ENCODE data around the gene CD302. TPM values are rescaled to one million over a fixed set of nuclear protein-coding genes. Genes with fewer than 3 reads are reported as not detected.
A peak's percentile ranks its signal among the peaks of the same experiment; 100 is the strongest.
"Not testable (repeated sequence)": the region's sequence is repeated elsewhere in the genome, so short reads cannot be mapped to it uniquely, and the experiment has no call there.

Gene CD302
- total RNA-seq, 1 donor from 2014 or later = 0.41 TPM

DNA sequence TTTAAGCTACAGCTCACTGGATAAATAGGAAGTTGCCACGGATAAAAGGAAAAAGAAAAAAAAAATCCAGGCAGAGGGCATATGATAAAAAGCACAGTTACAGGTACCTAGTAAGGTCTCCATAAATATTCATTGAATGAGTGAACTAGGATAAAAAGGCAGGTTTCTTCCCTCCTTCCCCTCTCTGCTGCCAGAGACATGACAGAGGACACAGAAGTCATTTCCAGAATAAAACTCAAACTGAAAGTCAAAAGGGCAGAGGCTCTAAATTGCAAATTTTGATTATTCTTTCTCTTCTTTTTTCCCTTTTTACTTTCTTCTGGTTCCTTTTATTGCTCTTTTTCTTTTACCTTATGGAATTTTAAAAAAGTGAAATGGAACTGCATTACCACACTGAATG lies 7.7 kb downstream of the CD302 start:
- Mint-ChIP-seq H3K4me3 (ENCODE audit: unreplicated experiment) (no peak overlapping the region), H3K27ac (ENCODE audit: unreplicated experiment) (no peak overlapping the region), H3K4me1 (ENCODE audit: low read depth, unreplicated experiment) (peaks cover 2% of the 10 kb centered on the region), H3K36me3 (ENCODE audit: low read depth, unreplicated experiment) (no peaks in the 10 kb centered on the region), H3K9me3 (ENCODE audit: unreplicated experiment) (no peaks in the 10 kb centered on the region), H3K27me3 (ENCODE audit: low read depth, unreplicated experiment) (no peaks in the 10 kb centered on the region)
- Histone ChIP-seq H3K4me1 (ENCODE audit: insufficient read depth, low read length) (peaks cover under 1% of the 10 kb centered on the region), H3K79me2 (ENCODE audit: insufficient read depth, low read length) (no peaks in the 10 kb centered on the region), H3K4me2 (ENCODE audit: low read length) (no peak overlapping the region), H3K9ac (ENCODE audit: low read length) (no peak overlapping the region), H3K27ac (ENCODE audit: low read depth, low read length) (no peak overlapping the region), H3K36me3 (ENCODE audit: insufficient read depth, low read length) (no peaks in the 10 kb centered on the region), H3K27me3 (ENCODE audit: insufficient read depth, low read length) (no peaks in the 10 kb centered on the region), H3K9me3 (ENCODE audit: insufficient read depth, low read depth, low read length) (no peaks in the 10 kb centered on the region), H2AFZ (ENCODE audit: low read depth, low read length) (no peak overlapping the region), H4K20me1 (ENCODE audit: insufficient read depth, low read length) (peaks cover 7% of the 10 kb centered on the region), H3K4me3 (ENCODE audit: insufficient read depth, low read depth, low read length) (no peak overlapping the region)
- no peak for FAIRE-seq
- TF ChIP-seq EZH2 (IDR thresholded peaks at IDR 0.05; ENCODE audit: insufficient read depth, low read length) = no peak
- TF ChIP-seq, protein P1, sequence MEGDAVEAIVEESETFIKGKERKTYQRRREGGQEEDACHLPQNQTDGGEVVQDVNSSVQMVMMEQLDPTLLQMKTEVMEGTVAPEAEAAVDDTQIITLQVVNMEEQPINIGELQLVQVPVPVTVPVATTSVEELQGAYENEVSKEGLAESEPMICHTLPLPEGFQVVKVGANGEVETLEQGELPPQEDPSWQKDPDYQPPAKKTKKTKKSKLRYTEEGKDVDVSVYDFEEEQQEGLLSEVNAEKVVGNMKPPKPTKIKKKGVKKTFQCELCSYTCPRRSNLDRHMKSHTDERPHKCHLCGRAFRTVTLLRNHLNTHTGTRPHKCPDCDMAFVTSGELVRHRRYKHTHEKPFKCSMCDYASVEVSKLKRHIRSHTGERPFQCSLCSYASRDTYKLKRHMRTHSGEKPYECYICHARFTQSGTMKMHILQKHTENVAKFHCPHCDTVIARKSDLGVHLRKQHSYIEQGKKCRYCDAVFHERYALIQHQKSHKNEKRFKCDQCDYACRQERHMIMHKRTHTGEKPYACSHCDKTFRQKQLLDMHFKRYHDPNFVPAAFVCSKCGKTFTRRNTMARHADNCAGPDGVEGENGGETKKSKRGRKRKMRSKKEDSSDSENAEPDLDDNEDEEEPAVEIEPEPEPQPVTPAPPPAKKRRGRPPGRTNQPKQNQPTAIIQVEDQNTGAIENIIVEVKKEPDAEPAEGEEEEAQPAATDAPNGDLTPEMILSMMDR (IDR thresholded peaks at IDR 0.05; ENCODE audit: insufficient read depth, low read depth, low read length) = no peak
- no peak for DNase-seq (ENCODE audit: low read depth)

DNA sequence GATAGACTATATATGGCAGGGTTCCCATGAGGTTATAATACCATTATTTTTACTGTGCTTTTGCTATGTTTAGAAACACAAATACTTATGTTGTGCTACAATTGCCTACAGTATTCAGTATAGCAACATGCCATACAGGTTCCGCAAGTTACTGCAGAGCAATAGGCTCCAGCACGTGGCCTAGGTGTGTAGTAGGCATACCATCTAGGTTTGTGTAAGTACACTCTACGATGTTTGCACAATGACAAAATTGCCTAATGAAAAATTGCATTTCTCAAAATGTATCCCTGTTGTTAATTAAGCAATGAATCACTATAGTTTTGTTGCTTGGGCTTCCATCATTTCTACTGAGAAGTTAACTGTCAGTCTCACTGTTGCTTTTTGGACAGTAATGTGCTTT lies 9.8 kb downstream of the CD302 start:
- H3K36me3 ChIP-seq (ENCODE audit: insufficient read depth, low read length) = no peaks in the 10 kb centered on the region
- no peak overlapping the region for H3K4me3 Mint-ChIP-seq (ENCODE audit: unreplicated experiment)
- no peaks in the 10 kb centered on the region for H3K27me3 Mint-ChIP-seq (ENCODE audit: low read depth, unreplicated experiment)
- no peaks in the 10 kb centered on the region for H3K36me3 Mint-ChIP-seq (ENCODE audit: low read depth, unreplicated experiment)
- FAIRE-seq (peak; percentile 39), DNase-seq (ENCODE audit: low read depth) (no peak)
- no peak overlapping the region for H3K27ac ChIP-seq (ENCODE audit: low read depth, low read length)
- H3K9me3 Mint-ChIP-seq (ENCODE audit: unreplicated experiment) = no peaks in the 10 kb centered on the region
- no peaks in the 10 kb centered on the region for H3K79me2 ChIP-seq (ENCODE audit: insufficient read depth, low read length)
- H3K9ac ChIP-seq (ENCODE audit: low read length) = no peak overlapping the region
- no peaks in the 10 kb centered on the region for H3K27me3 ChIP-seq (ENCODE audit: insufficient read depth, low read length)
- no peaks in the 10 kb centered on the region for H3K4me1 Mint-ChIP-seq (ENCODE audit: low read depth, unreplicated experiment)
- H3K4me2 ChIP-seq (ENCODE audit: low read length) = no peak overlapping the region
- no peak overlapping the region for H3K27ac Mint-ChIP-seq (ENCODE audit: unreplicated experiment)
- TF ChIP-seq, protein P1 (IDR thresholded peaks at IDR 0.05; ENCODE audit: insufficient read depth, low read depth, low read length) = no peak
- TF ChIP-seq EZH2 (IDR thresholded peaks at IDR 0.05; ENCODE audit: insufficient read depth, low read length) = no peak
- no peaks in the 10 kb centered on the region for H3K9me3 ChIP-seq (ENCODE audit: insufficient read depth, low read depth, low read length)
- H3K4me1 ChIP-seq (ENCODE audit: insufficient read depth, low read length) = no peaks in the 10 kb centered on the region
- peaks cover 7% of the 10 kb centered on the region for H4K20me1 ChIP-seq (ENCODE audit: insufficient read depth, low read length)
- no peak overlapping the region for H3K4me3 ChIP-seq (ENCODE audit: insufficient read depth, low read depth, low read length)
- no peak overlapping the region for H2AFZ ChIP-seq (ENCODE audit: low read depth, low read length)

DNA sequence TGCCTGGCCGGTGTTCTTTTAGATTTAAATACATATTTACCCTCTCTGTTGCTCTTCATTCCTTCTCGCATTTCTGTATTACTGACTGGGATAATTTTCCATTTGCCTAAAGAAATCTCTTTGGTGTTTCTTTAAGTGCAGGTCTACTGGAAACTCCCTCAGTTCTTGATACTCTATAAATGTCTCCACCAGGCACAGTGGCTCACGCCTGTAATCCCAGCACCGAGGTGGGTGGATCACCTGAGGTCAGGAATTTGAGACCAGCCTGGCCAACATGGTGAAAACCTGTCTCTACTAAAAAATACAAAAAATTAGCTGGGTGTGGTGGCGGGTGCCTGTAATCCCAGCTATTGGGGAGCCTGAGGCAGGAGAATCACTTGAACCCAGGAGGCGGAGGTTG lies 10.4 kb downstream of the CD302 start:
- H3K9ac ChIP-seq (ENCODE audit: low read length); H3K9me3 Mint-ChIP-seq (ENCODE audit: unreplicated experiment); H3K36me3 ChIP-seq (ENCODE audit: insufficient read depth, low read length); H3K27ac Mint-ChIP-seq (ENCODE audit: unreplicated experiment); H3K9me3 ChIP-seq (ENCODE audit: insufficient read depth, low read depth, low read length); H3K36me3 Mint-ChIP-seq (ENCODE audit: low read depth, unreplicated experiment); H3K4me1 ChIP-seq (ENCODE audit: insufficient read depth, low read length); H3K4me1 Mint-ChIP-seq (ENCODE audit: low read depth, unreplicated experiment); H2AFZ ChIP-seq (ENCODE audit: low read depth, low read length); H3K27ac ChIP-seq (ENCODE audit: low read depth, low read length); FAIRE-seq; H3K79me2 ChIP-seq (ENCODE audit: insufficient read depth, low read length); H3K4me3 ChIP-seq (ENCODE audit: insufficient read depth, low read depth, low read length); H4K20me1 ChIP-seq (ENCODE audit: insufficient read depth, low read length); H3K27me3 Mint-ChIP-seq (ENCODE audit: low read depth, unreplicated experiment); DNase-seq (ENCODE audit: low read depth); H3K27me3 ChIP-seq (ENCODE audit: insufficient read depth, low read length); H3K4me3 Mint-ChIP-seq (ENCODE audit: unreplicated experiment); H3K4me2 ChIP-seq (ENCODE audit: low read length): not testable (repeated sequence)

Measured in astrocyte (in vitro differentiated cells and primary cell).